Thyroid gland (tissue), 4 donors: ENCODE results near the gene CDH4. TPM values are rescaled to one million over a fixed set of nuclear protein-coding genes. Genes with fewer than 3 reads are reported as not detected.

Source experiments
- DNase-seq, 2 donors: peaks; one replicate each; pipeline ENCODE4 v3.0.0-alpha.2; 2019
- H3K27ac ChIP-seq, 3 donors: fragments of 200-600 bp; sonication (generic); 1 replicate in 2 of 3; 2 replicates in 1 of 3; pipeline ENCODE4 v1.5.1; 2016 to 2019; ENCODE audit warnings: mild to moderate bottlenecking in 1 of 3, moderate library complexity in 1 of 3
- H3K27me3 ChIP-seq: fragments of 200-600 bp; sonication (generic); one replicate; pipeline ENCODE4 v1.5.1; 2019
- H3K36me3 ChIP-seq, 2 donors: fragments of 200-600 bp; sonication (generic); one replicate each; pipeline ENCODE4 v1.5.1; 2016 to 2019
- H3K4me1 ChIP-seq, 2 donors: fragments of 200-600 bp; sonication (generic); one replicate each; pipeline ENCODE4 v1.5.1; 2017 to 2019
- H3K4me3 ChIP-seq, 3 donors: fragments of 200-600 bp; sonication (generic); replicated peaks in 1 of 3; 1 replicate in 2 of 3; 2 replicates in 1 of 3; pipeline ENCODE4 v1.5.1; 2016; ENCODE audit warnings: mild to moderate bottlenecking in 1 of 3
- H3K9me3 ChIP-seq: fragments of 200-600 bp; sonication (generic); one replicate; pipeline ENCODE4 v1.5.1; 2017
- POLR2A ChIP-seq, 2 donors: fragments of 450-650 bp; IDR thresholded peaks; one replicate each; pipeline ENCODE4 v1.6.1; 2017; ENCODE audit warnings: antibody characterized with exemption in 2 of 2, mild to moderate bottlenecking in 2 of 2, moderate library complexity in 1 of 2
- WGBS, 2 donors: methylation state at CpG; one replicate each; pipeline ENCODE4 v1.1.5; 2017; 5-methylcytosine and 5-hydroxymethylcytosine counted together
- intact Hi-C: fragments of 100-400 bp; cut with DNase I; formaldehyde crosslinking; loops from one replicate; pipeline ENCODE4 v1.15.1; 2023
- total RNA-seq, 4 donors: library from RNA; depleted of rRNA; stranded (reverse); fragments of >200 nt; gene quantifications; one replicate each; pipeline ENCODE4 v1.2.3, GENCODE V29; 2016
- TF ChIP-seq, protein P1 (sequence below), 6 experiments: fragments of 200-600 bp in 3 of 6; fragments of 450-650 bp in 3 of 6; sonication (generic) in 3 of 6; IDR thresholded peaks; one replicate each; pipeline ENCODE4 v1.5.1; 2016 to 2019; ENCODE audit warnings: antibody characterized with exemption in 6 of 6, mild to moderate bottlenecking in 2 of 6, inconsistent platforms in 1 of 6, moderate library complexity in 1 of 6

CDH4 gene
- total RNA-seq, 4 donors from 2014 or later, result 0.22 to 0.29 (median 0.29) TPM; not detected in 1

DNA sequence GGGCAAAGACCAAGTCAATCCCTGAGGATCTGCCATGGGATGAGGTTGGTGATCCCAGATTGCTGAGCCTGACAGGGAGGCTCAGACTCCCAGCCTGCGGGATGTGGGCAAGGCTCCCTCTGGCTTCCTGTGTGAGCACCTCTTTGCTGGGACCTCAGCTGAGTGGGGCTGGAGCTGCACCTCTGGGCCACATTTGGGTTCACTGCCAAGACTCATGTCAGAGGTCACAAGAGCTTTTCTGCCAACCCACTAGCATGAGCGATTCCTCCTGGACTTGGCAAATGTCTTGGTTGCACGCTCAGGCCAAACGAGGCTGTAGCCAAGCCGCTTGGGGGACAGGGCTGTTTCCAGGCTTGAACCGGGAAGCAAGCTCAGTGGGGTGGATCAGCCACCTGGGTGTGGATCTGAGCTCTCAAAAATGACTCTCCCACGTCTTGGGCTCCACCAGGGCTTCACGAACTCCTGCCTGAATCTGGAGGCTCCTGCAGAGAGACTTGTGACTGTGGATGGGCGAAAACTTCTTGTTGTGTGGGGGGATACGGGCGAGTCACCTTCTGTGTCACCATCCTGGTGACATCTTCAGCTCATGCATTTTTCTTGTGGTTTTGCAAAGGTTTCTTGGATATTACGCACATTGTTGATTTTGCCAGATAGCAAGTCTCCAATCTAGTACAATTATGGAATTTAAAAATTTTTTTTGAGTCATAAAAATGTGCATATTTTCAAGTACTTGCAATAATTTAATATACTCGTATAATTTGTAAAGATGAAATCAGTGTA, 359.5 kb downstream of the CDH4 start:
- 63 to 76% methylated on average over 12 to 13 of the region's 13 CpGs for WGBS, 2 donors
- H3K27me3 ChIP-seq, result no peaks in the 10 kb centered on the region
- no peaks in the 10 kb centered on the region for H3K9me3 ChIP-seq
- intact Hi-C loops, result no loop called here
- no peak overlapping the region for H3K27ac ChIP-seq
- no peak overlapping the region for H3K4me3 ChIP-seq
- H3K4me1 ChIP-seq, result no peaks in the 10 kb centered on the region
- no peak for DNase-seq
- no peak for TF ChIP-seq POLR2A (IDR thresholded peaks at IDR 0.05)
- TF ChIP-seq, protein P1, sequence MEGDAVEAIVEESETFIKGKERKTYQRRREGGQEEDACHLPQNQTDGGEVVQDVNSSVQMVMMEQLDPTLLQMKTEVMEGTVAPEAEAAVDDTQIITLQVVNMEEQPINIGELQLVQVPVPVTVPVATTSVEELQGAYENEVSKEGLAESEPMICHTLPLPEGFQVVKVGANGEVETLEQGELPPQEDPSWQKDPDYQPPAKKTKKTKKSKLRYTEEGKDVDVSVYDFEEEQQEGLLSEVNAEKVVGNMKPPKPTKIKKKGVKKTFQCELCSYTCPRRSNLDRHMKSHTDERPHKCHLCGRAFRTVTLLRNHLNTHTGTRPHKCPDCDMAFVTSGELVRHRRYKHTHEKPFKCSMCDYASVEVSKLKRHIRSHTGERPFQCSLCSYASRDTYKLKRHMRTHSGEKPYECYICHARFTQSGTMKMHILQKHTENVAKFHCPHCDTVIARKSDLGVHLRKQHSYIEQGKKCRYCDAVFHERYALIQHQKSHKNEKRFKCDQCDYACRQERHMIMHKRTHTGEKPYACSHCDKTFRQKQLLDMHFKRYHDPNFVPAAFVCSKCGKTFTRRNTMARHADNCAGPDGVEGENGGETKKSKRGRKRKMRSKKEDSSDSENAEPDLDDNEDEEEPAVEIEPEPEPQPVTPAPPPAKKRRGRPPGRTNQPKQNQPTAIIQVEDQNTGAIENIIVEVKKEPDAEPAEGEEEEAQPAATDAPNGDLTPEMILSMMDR (IDR thresholded peaks at IDR 0.05), result no peak
- no peaks in the 10 kb centered on the region for H3K36me3 ChIP-seq

DNA sequence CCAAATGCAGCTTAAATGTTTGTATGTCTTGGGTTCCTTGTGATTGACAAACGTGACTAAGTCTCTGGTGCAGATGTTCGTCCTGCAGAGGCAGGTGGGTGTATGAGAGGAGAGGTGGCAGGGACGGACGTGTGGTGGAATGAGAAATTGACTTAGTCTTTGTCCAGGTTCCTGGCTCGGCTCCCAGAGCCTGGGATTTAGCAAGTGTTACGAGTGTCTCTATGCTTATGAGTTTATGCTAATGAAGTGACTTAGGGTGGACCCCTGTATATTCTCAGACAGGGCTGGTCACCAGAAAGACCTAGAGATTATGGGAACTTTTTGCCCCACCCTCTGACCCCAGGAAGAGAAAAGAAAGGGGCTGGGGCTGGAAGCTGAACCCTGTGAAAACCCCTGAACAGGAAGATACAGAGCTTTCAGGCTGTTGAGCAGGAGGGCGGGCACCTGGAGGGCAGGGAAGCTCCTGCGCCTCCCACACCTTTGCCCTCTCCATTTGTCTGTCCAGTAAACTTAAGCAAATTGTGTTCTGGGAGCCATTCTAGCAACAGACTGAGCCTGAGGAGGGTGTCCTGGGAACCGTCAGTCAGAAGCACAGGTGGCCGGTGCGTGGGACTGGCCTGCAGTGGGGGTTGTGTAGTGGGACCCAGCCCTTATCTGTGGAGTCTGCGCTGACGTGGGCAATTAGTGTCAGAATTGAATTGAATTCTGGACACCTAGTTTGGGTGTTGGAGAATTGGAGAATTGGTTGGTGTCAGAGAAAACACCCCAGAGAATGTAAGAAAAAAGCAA, 362.1 kb downstream of the CDH4 start:
- intact Hi-C loops, result no loop called here
- TF ChIP-seq POLR2A (IDR thresholded peaks at IDR 0.05), result no peak
- TF ChIP-seq, protein P1 (IDR thresholded peaks at IDR 0.05), result no peak
- Histone ChIP-seq H3K4me1 (no peaks in the 10 kb centered on the region), H3K4me3 (no peak overlapping the region), H3K36me3 (no peaks in the 10 kb centered on the region), H3K27ac (no peak overlapping the region), H3K9me3 (no peaks in the 10 kb centered on the region), H3K27me3 (no peaks in the 10 kb centered on the region)
- DNase-seq, result no peak
- 58 to 67% methylated on average over 13 of the region's 13 CpGs for WGBS, 2 donors

DNA sequence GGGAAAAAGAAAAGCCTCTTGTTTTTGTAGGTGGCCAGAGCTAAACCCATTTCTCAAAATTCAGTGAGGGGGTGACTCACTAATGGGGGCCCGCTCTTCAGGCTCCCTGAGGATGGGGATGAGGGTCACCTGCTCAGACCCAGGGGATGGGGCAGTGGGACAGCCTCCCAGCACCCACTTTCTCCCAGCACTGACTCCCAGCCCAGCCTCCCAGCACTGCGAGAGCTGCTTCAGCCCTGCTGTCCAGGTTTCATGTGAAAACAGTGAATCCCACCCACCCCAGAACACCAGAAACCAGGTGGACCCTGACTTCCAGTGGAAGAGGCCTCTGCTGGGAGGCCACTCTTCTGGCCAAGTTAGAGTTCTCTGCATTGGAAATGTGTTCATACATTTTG, 362.6 kb downstream of the CDH4 start:
- Histone ChIP-seq H3K27me3 (no peaks in the 10 kb centered on the region), H3K36me3 (no peaks in the 10 kb centered on the region), H3K27ac (no peak overlapping the region), H3K4me1 (no peaks in the 10 kb centered on the region), H3K4me3 (no peak overlapping the region), H3K9me3 (no peaks in the 10 kb centered on the region)
- TF ChIP-seq, protein P1 (IDR thresholded peaks at IDR 0.05), result no peak
- no peak for TF ChIP-seq POLR2A (IDR thresholded peaks at IDR 0.05)
- 82 to 86% methylated on average over 2 of the region's 2 CpGs for WGBS, 2 donors
- intact Hi-C loops, result no loop called here
- DNase-seq, result no peak

DNA sequence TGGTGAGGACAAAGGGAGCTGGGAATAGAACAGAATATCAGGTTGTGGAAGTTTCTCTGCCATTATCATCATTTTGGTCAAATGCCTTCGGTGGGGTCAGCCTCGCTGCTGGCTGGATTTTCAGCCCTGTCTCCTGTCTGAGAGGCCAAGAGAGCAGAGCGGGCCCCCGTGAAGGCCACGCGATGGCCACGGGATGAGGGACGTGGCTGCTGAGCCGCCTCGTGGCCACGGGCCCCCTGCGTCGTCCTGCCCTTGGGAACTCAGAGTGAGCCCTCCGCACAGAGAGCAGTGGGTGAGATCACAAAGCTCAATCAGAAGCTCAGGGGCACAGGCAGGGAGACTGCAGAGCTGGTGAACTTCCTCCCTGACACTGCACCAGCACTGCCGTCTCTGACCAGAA, 363.7 kb downstream of the CDH4 start:
- Histone ChIP-seq H3K9me3 (no peaks in the 10 kb centered on the region), H3K27ac (no peak overlapping the region), H3K4me1 (no peaks in the 10 kb centered on the region), H3K4me3 (no peak overlapping the region), H3K27me3 (no peaks in the 10 kb centered on the region), H3K36me3 (no peaks in the 10 kb centered on the region)
- intact Hi-C loops, result no loop called here
- no peak for DNase-seq
- 84 to 87% methylated on average over 7 to 15 of the region's 15 CpGs for WGBS, 2 donors
- TF ChIP-seq, protein P1 (IDR thresholded peaks at IDR 0.05), result no peak
- no peak for TF ChIP-seq POLR2A (IDR thresholded peaks at IDR 0.05)

DNA sequence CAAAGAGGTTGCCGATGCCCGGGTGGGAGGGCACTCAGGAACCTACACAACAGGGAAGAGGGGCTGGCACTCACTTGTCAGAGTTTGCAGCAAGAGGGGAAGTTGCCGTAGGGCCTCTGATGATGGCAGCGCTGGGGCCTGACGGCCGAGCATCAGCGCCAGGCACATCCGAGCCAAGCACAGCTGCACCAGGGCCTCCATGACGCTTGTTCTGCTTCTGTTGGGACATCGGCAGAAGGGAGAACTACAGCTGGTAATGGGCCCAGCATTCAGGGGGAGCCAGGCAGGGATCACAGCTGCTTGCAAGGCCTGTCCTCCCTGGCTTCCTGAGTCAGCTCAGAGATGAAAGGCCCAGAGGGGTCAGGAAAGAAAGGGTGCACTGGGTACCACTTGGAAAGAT, 367.7 kb downstream of the CDH4 start:
- intact Hi-C loops, result no loop called here
- no peaks in the 10 kb centered on the region for H3K27me3 ChIP-seq
- H3K4me1 ChIP-seq, result no peaks in the 10 kb centered on the region
- TF ChIP-seq, protein P1 (IDR thresholded peaks at IDR 0.05), result no peak
- TF ChIP-seq POLR2A (IDR thresholded peaks at IDR 0.05), result no peak
- no peak overlapping the region for H3K27ac ChIP-seq
- no peaks in the 10 kb centered on the region for H3K36me3 ChIP-seq
- DNase-seq, result no peak
- 91 to 100% methylated on average over 3 to 10 of the region's 10 CpGs for WGBS, 2 donors
- H3K9me3 ChIP-seq, result no peaks in the 10 kb centered on the region
- no peak overlapping the region for H3K4me3 ChIP-seq
